ENCODE results near the gene DLGAP5. TPM values are rescaled to one million over a fixed set of nuclear protein-coding genes. Genes with fewer than 3 reads are reported as not detected.

Gene DLGAP5, protein sequence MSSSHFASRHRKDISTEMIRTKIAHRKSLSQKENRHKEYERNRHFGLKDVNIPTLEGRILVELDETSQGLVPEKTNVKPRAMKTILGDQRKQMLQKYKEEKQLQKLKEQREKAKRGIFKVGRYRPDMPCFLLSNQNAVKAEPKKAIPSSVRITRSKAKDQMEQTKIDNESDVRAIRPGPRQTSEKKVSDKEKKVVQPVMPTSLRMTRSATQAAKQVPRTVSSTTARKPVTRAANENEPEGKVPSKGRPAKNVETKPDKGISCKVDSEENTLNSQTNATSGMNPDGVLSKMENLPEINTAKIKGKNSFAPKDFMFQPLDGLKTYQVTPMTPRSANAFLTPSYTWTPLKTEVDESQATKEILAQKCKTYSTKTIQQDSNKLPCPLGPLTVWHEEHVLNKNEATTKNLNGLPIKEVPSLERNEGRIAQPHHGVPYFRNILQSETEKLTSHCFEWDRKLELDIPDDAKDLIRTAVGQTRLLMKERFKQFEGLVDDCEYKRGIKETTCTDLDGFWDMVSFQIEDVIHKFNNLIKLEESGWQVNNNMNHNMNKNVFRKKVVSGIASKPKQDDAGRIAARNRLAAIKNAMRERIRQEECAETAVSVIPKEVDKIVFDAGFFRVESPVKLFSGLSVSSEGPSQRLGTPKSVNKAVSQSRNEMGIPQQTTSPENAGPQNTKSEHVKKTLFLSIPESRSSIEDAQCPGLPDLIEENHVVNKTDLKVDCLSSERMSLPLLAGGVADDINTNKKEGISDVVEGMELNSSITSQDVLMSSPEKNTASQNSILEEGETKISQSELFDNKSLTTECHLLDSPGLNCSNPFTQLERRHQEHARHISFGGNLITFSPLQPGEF
- 4.4 and 5.3 TPM in 2 replicates for total RNA-seq

DNA sequence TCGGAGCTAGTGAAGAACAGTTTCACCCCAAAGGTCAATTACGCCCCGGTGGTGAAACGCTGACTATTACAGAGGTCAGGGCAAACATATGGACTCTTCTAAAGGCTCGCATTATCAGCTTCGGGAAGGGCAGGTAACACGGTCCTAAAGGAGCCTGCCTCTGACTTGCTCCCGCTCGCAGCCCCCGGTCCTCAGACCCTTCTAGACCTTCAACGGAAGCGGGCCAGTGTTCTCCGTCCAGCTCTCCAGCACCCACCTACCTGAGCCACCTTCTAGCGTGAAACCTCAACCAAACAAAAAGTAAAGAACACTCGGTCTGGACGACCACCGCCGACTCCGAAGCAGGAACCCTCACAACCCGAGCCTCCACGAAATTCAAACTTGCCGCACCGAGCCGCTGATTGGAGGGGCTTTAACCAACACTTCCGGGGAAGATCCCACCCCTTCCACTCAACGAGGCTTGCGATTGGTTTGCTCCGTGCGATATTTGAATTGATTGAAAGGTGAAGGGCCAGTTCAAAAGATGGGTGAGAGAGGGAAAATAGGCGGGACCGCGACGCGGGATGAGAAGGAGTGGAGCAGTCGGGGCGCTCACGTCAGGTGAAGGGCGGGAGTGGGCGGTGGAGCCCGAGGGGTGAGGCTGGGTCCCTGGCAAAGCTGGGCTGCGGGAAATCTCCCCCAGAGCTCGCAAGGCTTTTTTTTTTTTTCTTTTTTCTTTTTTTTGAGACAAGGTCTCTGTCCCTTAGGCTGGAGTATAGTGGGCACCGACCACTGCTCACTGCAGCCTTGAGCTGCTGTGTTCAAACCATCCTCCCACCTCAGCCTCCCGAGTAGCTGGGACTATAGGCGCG lies at the start of gene DLGAP5:
TSS of gene DLGAP5 (minus strand) at position 383 of the 851 bp plus-strand sequence. CDS start 2,406 bp downstream, outside the sequence.
- H3K36me3 ChIP-seq (ENCODE audit: control insufficient read depth, insufficient read depth, low read length): no peaks in the 10 kb centered on the region
- no peaks in the 10 kb centered on the region for H3K27me3 ChIP-seq (ENCODE audit: control insufficient read depth, insufficient read depth, low read length)
- H3K4me3 ChIP-seq (ENCODE audit: low read depth, low read length): peak within 1 kb of the TSS; percentile 88
- peak; percentile 93 for DNase-seq (ENCODE audit: low read depth)
- TF ChIP-seq, protein P1, sequence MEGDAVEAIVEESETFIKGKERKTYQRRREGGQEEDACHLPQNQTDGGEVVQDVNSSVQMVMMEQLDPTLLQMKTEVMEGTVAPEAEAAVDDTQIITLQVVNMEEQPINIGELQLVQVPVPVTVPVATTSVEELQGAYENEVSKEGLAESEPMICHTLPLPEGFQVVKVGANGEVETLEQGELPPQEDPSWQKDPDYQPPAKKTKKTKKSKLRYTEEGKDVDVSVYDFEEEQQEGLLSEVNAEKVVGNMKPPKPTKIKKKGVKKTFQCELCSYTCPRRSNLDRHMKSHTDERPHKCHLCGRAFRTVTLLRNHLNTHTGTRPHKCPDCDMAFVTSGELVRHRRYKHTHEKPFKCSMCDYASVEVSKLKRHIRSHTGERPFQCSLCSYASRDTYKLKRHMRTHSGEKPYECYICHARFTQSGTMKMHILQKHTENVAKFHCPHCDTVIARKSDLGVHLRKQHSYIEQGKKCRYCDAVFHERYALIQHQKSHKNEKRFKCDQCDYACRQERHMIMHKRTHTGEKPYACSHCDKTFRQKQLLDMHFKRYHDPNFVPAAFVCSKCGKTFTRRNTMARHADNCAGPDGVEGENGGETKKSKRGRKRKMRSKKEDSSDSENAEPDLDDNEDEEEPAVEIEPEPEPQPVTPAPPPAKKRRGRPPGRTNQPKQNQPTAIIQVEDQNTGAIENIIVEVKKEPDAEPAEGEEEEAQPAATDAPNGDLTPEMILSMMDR (IDR thresholded peaks at IDR 0.05; ENCODE audit: insufficient read depth, low read length, poor library complexity, severe bottlenecking): no peak

DNA sequence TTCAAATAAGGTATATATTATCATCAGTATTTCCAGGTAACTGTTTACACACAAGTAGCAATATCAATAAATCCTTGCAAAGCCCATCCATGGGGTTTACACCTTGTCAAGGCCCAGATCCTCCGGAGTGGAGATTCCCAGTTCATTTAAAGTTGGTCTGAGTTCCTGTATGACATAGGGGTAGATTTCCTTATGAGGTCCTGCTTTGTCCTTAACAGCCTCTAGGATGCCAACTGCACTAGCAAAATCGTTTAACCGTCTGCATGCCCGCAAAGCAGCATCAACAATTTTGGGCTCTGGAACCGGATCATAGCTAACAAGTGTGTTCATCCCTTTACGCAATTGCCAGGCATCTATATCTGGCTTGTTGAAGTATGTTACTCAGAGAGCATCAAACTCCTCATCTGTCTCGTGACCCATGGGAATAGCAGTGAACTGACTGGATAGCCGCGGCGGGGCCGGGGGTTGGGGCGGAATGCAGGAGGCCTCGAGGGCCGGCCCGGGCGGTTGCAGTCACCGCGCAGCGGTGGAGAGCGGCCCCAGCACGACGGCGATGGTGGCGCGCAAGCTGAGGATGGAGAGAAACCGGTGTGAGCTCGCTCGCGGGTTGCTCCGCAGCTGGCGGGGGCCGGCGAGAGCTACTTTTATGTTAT lies 49.3 kb upstream of the DLGAP5 start:
- DNase-seq (ENCODE audit: low read depth): no peak

DNA sequence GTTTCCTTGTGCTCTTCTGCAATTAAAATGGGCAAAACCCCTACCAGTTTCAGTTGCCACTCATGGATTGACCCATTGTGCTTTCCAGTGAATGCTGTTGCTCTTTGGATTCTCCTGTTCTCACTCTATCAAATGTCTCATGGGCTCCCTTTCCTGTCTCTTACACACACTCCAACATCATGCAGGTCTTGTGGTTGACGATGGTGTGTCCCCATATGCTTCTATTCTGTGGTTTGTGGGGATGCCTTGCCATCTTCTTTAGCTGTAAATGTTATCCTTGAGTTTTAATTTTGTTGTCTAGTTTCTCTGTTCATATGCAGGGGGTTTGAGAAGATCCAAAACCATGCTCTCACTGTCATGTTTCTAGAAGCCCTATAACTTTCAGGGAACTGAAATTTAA lies 47.9 kb upstream of the DLGAP5 start:
- Histone ChIP-seq H3K4me3 (ENCODE audit: low read depth, low read length) (no peak overlapping the region), H3K27me3 (ENCODE audit: control insufficient read depth, insufficient read depth, low read length) (peaks cover 6% of the 10 kb centered on the region), H3K36me3 (ENCODE audit: control insufficient read depth, insufficient read depth, low read length) (no peaks in the 10 kb centered on the region)
- TF ChIP-seq, protein P1 (IDR thresholded peaks at IDR 0.05; ENCODE audit: insufficient read depth, low read length, poor library complexity, severe bottlenecking): no peak
- no peak for DNase-seq (ENCODE audit: low read depth)

More for the DNA sequence above, 49.3 kb upstream of the DLGAP5 start:
- TF ChIP-seq, protein P1 (IDR thresholded peaks at IDR 0.05; ENCODE audit: insufficient read depth, low read length, poor library complexity, severe bottlenecking): no peak
- H3K36me3 ChIP-seq (ENCODE audit: control insufficient read depth, insufficient read depth, low read length): no peaks in the 10 kb centered on the region
- no peak overlapping the region for H3K4me3 ChIP-seq (ENCODE audit: low read depth, low read length)
- peaks cover 6% of the 10 kb centered on the region for H3K27me3 ChIP-seq (ENCODE audit: control insufficient read depth, insufficient read depth, low read length)

DNA sequence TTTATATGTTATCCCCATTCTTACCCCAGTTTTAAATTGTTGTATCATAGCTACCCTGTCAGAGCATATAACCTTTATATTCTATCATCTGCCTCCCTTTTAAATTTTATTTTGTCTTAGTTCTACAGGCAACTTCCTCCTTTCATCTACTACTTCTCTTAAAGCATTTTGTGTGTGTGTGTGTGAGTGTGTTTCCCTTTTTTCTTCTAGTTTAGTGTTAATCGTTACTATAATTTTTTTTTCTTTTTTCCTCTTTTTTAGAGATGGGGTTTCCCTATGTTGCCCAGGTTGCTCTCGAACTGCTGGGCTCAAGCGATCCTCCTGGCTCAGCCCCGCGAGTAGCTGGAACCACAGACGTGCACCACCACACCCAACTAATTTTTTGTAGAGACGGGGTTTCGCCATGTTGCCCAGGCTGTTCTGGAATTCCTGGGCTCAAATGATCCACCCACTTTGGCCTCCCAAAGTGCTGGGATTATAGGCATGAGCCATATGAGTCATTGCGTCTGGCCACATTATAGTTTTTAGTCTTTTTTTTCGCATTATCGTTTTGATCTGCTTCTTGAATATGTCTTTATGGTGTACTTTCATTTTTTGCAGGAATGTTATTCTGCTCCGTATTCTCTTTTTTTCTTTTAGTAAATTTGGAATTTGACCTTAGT lies 46.8 kb upstream of the DLGAP5 start:
- no peak overlapping the region for H3K4me3 ChIP-seq (ENCODE audit: low read depth, low read length)
- TF ChIP-seq, protein P1 (IDR thresholded peaks at IDR 0.05; ENCODE audit: insufficient read depth, low read length, poor library complexity, severe bottlenecking): no peak
- no peaks in the 10 kb centered on the region for H3K36me3 ChIP-seq (ENCODE audit: control insufficient read depth, insufficient read depth, low read length)
- peaks cover 6% of the 10 kb centered on the region for H3K27me3 ChIP-seq (ENCODE audit: control insufficient read depth, insufficient read depth, low read length)
- DNase-seq (ENCODE audit: low read depth): no peak

DNA sequence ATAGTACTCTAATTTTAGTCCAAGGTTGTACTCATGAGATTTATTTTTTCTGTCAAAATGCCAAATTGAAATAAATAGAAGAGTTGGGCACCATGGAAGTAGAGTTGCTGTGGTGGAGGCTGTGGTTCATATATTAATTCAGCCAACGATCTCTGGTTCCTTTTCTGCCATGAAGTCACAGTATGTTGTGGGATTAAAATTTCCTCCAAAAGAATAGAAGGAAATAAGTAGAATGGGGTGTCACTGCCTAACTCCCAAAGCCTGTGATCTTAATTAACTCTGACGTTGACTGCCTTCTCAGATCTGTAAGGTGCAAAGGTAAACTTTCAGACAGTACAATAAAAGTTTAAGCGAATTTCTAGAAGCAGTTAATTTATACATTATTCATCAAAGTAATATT lies 42.2 kb upstream of the DLGAP5 start:
- TF ChIP-seq, protein P1 (IDR thresholded peaks at IDR 0.05; ENCODE audit: insufficient read depth, low read length, poor library complexity, severe bottlenecking): no peak
- Histone ChIP-seq H3K4me3 (ENCODE audit: low read depth, low read length) (no peak overlapping the region), H3K27me3 (ENCODE audit: control insufficient read depth, insufficient read depth, low read length) (no peaks in the 10 kb centered on the region), H3K36me3 (ENCODE audit: control insufficient read depth, insufficient read depth, low read length) (no peaks in the 10 kb centered on the region)
- DNase-seq (ENCODE audit: low read depth): no peak
